HG03139 (cell line): ENCODE measurements around the gene MSI2.

Experiments used
- ATAC-seq: cut with Tn5 transposase; IDR thresholded peaks from one replicate; pipeline ENCODE4 v1.9.1; 2021; ENCODE audit not compliant: unreplicated experiment

The MSI2 gene

GRCh38 chr17:57468932-57469775 lies 212.8 kb downstream of the MSI2 start:
- ATAC-seq: no peak

- ATAC-seq: no peak
Observed at GRCh38 chr17:57470906-57471305, 214.6 kb downstream of the MSI2 start.

- no peak for ATAC-seq
Observed at GRCh38 chr17:57471868-57472368, 215.6 kb downstream of the MSI2 start.

- no peak for ATAC-seq
Observed at GRCh38 chr17:57475796-57476195, 219.5 kb downstream of the MSI2 start.

GRCh38 chr17:57477522-57478362 lies 221.4 kb downstream of the MSI2 start:
- no peak for ATAC-seq

- ATAC-seq: no peak
Observed at GRCh38 chr17:57478478-57479250, 222.3 kb downstream of the MSI2 start.

- peak; percentile 53 for ATAC-seq
Observed at GRCh38 chr17:57480438-57481196, 224.3 kb downstream of the MSI2 start.

GRCh38 chr17:57481910-57482391 lies 225.6 kb downstream of the MSI2 start:
- no peak for ATAC-seq

GRCh38 chr17:57482657-57483056 lies 226.3 kb downstream of the MSI2 start:
- no peak for ATAC-seq

- no peak for ATAC-seq
Observed at GRCh38 chr17:57484081-57484666, 227.9 kb downstream of the MSI2 start.

GRCh38 chr17:57484826-57485565 lies 228.7 kb downstream of the MSI2 start:
- ATAC-seq: no peak

GRCh38 chr17:57485566-57485865 lies 229.2 kb downstream of the MSI2 start:
- no peak for ATAC-seq

GRCh38 chr17:57485916-57486881 lies 229.9 kb downstream of the MSI2 start:
- no peak for ATAC-seq

GRCh38 chr17:57486882-57487301 lies 230.6 kb downstream of the MSI2 start:
- no peak for ATAC-seq

GRCh38 chr17:57487573-57487972 lies 231.2 kb downstream of the MSI2 start:
- ATAC-seq: peak; percentile 50

GRCh38 chr17:57488856-57489255 lies 232.5 kb downstream of the MSI2 start:
- no peak for ATAC-seq

- ATAC-seq: no peak
Observed at GRCh38 chr17:57489321-57489720, 233.0 kb downstream of the MSI2 start.
